ENCODE data around the gene NET1. TPM values are rescaled to one million over a fixed set of nuclear protein-coding genes. Genes with fewer than 3 reads are reported as not detected.

Gene NET1, protein sequence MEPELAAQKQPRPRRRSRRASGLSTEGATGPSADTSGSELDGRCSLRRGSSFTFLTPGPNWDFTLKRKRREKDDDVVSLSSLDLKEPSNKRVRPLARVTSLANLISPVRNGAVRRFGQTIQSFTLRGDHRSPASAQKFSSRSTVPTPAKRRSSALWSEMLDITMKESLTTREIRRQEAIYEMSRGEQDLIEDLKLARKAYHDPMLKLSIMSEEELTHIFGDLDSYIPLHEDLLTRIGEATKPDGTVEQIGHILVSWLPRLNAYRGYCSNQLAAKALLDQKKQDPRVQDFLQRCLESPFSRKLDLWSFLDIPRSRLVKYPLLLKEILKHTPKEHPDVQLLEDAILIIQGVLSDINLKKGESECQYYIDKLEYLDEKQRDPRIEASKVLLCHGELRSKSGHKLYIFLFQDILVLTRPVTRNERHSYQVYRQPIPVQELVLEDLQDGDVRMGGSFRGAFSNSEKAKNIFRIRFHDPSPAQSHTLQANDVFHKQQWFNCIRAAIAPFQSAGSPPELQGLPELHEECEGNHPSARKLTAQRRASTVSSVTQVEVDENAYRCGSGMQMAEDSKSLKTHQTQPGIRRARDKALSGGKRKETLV
- 147 and 154 TPM in 2 replicates for total RNA-seq (2022)
- Bru-seq, nascent RNA, result percentile 96 among the genes with signal in this experiment
- percentile 82 among the genes with signal in this experiment for BruChase-seq, experiment 1, labeled RNA remaining after a 6-hour chase
- BruChase-seq, experiment 2, labeled RNA remaining after a 2-hour chase, result percentile 94 among the genes with signal in this experiment
- long read RNA-seq, transcript NET1-201 (12 exons, 3,402 nt), result minor isoform, 14 of 84 reads
- long read RNA-seq, transcript NET1-202 (10 exons, 3,253 nt), result major isoform, 40 of 84 reads
- long read RNA-seq, partial matches to known transcripts, result 17 of 84 reads
- long read RNA-seq, other reads (novel, unspliced or antisense), result 13 of 84 reads

DNA sequence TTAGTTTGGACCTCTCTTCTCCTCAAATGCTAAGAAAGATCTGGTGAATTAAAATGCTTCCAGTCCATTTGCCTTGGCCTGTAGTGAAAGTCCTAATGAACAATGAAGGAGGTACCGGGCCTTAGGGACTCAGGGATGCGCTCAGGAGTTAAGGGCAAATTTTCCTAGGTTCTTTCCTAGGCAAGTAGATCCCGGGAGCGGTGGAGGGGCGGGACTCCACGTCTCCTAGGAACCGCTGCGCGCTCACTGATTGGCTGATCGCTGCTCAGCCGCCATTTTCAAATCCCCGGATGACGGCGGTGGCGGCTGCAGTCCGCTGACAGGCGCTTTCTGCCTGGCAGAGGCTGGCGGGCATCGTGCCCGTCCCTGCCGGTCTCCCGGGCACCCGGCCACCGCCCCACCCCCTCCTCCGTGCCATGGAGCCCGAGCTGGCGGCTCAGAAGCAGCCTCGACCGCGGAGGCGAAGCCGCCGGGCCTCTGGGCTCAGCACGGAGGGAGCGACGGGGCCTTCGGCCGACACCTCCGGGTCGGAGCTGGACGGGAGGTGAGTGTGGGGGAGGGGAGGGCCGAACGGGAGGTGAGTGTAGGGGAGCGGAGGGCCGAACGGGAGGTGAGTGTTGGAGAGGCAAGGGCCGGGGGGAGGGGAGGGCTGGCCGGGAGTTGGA is at the start of gene NET1:
Gene NET1, plus strand, starts transcription at position 281 of the 665 bp plus-strand sequence. Its CDS starts 136 bp downstream, at position 417.
- CTCF ChIA-PET, result no interaction called here
- TF ChIP-seq, protein P1, sequence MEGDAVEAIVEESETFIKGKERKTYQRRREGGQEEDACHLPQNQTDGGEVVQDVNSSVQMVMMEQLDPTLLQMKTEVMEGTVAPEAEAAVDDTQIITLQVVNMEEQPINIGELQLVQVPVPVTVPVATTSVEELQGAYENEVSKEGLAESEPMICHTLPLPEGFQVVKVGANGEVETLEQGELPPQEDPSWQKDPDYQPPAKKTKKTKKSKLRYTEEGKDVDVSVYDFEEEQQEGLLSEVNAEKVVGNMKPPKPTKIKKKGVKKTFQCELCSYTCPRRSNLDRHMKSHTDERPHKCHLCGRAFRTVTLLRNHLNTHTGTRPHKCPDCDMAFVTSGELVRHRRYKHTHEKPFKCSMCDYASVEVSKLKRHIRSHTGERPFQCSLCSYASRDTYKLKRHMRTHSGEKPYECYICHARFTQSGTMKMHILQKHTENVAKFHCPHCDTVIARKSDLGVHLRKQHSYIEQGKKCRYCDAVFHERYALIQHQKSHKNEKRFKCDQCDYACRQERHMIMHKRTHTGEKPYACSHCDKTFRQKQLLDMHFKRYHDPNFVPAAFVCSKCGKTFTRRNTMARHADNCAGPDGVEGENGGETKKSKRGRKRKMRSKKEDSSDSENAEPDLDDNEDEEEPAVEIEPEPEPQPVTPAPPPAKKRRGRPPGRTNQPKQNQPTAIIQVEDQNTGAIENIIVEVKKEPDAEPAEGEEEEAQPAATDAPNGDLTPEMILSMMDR (IDR thresholded peaks at IDR 0.05; ENCODE audit: unreplicated experiment), result no peak
- Mint-ChIP-seq H3K4me1 (ENCODE audit: low read depth, unreplicated experiment) (no peaks in the 10 kb centered on the region), H3K36me3 (ENCODE audit: insufficient read depth, unreplicated experiment) (no peaks in the 10 kb centered on the region), H3K9me3 (ENCODE audit: low read depth, unreplicated experiment) (peaks cover 3% of the 10 kb centered on the region), H3K27me3 (ENCODE audit: unreplicated experiment) (no peaks in the 10 kb centered on the region), H3K27ac (ENCODE audit: unreplicated experiment) (peak within 1 kb of the TSS; percentile 53), H3K4me3 (ENCODE audit: low read depth, unreplicated experiment) (no peak within 1 kb of the TSS)
- intact Hi-C loops (cut with micrococcal nuclease; ENCODE audit: unreplicated experiment), result no loop called here
- no TSS peak for BruUV-seq (replicated peaks)
- DNase-seq, result peak; percentile 93

DNA sequence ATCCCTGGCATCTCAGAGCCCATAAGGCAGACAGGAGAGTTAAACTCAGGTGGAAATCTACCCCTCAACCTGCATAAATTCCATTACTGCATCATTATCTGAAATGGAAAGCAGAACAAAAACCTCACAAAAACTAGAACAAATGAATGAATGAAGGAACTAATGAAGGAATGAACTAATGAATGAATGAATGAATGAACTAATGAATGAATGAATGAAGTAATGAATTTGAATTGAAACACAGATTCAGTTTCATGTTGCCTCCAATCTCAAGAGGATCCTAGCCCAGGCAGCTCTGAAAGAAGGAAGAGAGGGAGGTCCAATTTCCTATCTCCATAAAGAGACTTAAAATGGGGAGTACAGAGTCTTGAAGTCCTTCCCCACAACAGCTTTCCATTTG is 49.5 kb upstream of the NET1 start:
- intact Hi-C loops (cut with micrococcal nuclease; ENCODE audit: unreplicated experiment), result no loop called here
- Mint-ChIP-seq H3K4me3 (ENCODE audit: low read depth, unreplicated experiment) (no peak overlapping the region), H3K27ac (ENCODE audit: unreplicated experiment) (no peak overlapping the region), H3K9me3 (ENCODE audit: low read depth, unreplicated experiment) (no peaks in the 10 kb centered on the region), H3K36me3 (ENCODE audit: insufficient read depth, unreplicated experiment) (no peaks in the 10 kb centered on the region), H3K27me3 (ENCODE audit: unreplicated experiment) (peaks cover 47% of the 10 kb centered on the region), H3K4me1 (ENCODE audit: low read depth, unreplicated experiment) (peaks cover 12% of the 10 kb centered on the region)
- DNase-seq, result no peak
- TF ChIP-seq, protein P1 (IDR thresholded peaks at IDR 0.05; ENCODE audit: unreplicated experiment), result no peak
- no TSS peak for BruUV-seq (replicated peaks)
- CTCF ChIA-PET, result no interaction called here

DNA sequence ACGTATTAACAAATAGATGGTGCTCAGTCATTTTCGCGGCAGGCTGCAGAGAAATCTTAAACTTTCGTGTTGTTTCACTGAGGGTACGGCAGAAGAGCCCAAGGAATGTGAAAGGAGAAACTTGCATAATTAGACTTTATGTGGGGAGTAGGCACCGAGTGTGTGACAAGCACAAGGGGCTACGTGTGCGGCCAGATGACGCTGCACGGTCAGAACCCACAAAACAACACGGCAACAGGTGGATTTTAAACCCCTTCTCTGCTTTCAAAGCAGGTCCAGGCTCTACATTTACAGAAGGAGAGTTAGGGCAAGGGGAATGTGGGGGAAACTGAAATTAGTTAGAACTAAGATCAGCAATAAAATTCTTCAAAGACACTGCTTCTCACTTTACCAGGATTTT is 48.0 kb upstream of the NET1 start:
- Mint-ChIP-seq H3K9me3 (ENCODE audit: low read depth, unreplicated experiment) (no peaks in the 10 kb centered on the region), H3K36me3 (ENCODE audit: insufficient read depth, unreplicated experiment) (no peaks in the 10 kb centered on the region), H3K4me3 (ENCODE audit: low read depth, unreplicated experiment) (peak overlapping the region; percentile 53), H3K27me3 (ENCODE audit: unreplicated experiment) (peaks cover 47% of the 10 kb centered on the region), H3K27ac (ENCODE audit: unreplicated experiment) (no peak overlapping the region), H3K4me1 (ENCODE audit: low read depth, unreplicated experiment) (peaks cover 12% of the 10 kb centered on the region)
- no peak for DNase-seq
- intact Hi-C loops (cut with micrococcal nuclease; ENCODE audit: unreplicated experiment), result no loop called here
- BruUV-seq (replicated peaks), result no TSS peak
- CTCF ChIA-PET, result no interaction called here
- TF ChIP-seq, protein P1 (IDR thresholded peaks at IDR 0.05; ENCODE audit: unreplicated experiment), result no peak

DNA sequence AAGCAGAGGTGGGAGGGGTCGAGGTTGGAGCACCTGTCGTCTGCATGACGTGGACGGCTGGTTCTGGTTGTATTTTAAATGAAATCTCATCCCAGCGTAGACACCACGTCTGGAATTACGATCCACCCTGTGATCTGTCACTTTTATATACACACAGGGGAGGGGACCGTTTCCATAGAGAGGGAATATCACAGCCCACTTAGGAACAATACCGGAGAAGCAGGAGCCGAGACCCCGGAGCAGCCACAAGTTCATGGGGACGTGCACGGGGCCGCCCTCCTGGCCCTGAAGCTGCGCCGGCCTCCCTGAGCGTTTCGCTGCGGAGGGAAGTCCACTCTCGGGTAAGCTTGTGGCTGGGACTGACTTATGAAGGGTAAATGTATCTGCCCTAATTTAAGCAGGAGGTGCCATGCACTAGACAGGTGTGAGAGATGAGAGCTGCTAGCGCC is 47.4 kb upstream of the NET1 start, which contains the start of gene UCN3:
Gene UCN3, plus strand, starts transcription at position 77 of the 449 bp plus-strand sequence. CDS start 8,755 bp downstream, outside the sequence.
- DNase-seq, result no peak
- Mint-ChIP-seq H3K9me3 (ENCODE audit: low read depth, unreplicated experiment) (no peaks in the 10 kb centered on the region), H3K4me3 (ENCODE audit: low read depth, unreplicated experiment) (peak within 1 kb of the TSS; percentile 53), H3K27ac (ENCODE audit: unreplicated experiment) (no peak within 1 kb of the TSS), H3K4me1 (ENCODE audit: low read depth, unreplicated experiment) (peaks cover 12% of the 10 kb centered on the region), H3K27me3 (ENCODE audit: unreplicated experiment) (peaks cover 47% of the 10 kb centered on the region), H3K36me3 (ENCODE audit: insufficient read depth, unreplicated experiment) (no peaks in the 10 kb centered on the region)
- intact Hi-C loops (cut with micrococcal nuclease; ENCODE audit: unreplicated experiment), result no loop called here
- CTCF ChIA-PET, result no interaction called here
- no TSS peak for BruUV-seq (replicated peaks)
- TF ChIP-seq, protein P1 (IDR thresholded peaks at IDR 0.05; ENCODE audit: unreplicated experiment), result no peak

All from Calu3 (cell line).